Gastrocnemius medialis (tissue), 4 donors: ENCODE measurements around the gene VGLL4.

Source experiments
- POLR2A ChIP-seq, 2 donors: fragments of 450-650 bp; IDR thresholded peaks; one replicate each; pipeline ENCODE4 v1.6.1; 2017; ENCODE audit warnings: antibody characterized with exemption in 2 of 2, mild to moderate bottlenecking in 2 of 2, moderate library complexity in 2 of 2
- TF ChIP-seq, protein P1 (sequence below), 5 experiments: fragments of 450-650 bp in 3 of 5; fragments of 200-600 bp in 2 of 5; sonication (generic) in 2 of 5; IDR thresholded peaks in 4 of 5; conservative IDR thresholded peaks in 1 of 5; 1 replicate in 4 of 5; 2 replicates in 1 of 5; pipeline ENCODE4 v1.5.1; 2016 to 2019; ENCODE audit warnings: antibody characterized with exemption in 5 of 5, mild to moderate bottlenecking in 3 of 5, moderate library complexity in 3 of 5

DNA sequence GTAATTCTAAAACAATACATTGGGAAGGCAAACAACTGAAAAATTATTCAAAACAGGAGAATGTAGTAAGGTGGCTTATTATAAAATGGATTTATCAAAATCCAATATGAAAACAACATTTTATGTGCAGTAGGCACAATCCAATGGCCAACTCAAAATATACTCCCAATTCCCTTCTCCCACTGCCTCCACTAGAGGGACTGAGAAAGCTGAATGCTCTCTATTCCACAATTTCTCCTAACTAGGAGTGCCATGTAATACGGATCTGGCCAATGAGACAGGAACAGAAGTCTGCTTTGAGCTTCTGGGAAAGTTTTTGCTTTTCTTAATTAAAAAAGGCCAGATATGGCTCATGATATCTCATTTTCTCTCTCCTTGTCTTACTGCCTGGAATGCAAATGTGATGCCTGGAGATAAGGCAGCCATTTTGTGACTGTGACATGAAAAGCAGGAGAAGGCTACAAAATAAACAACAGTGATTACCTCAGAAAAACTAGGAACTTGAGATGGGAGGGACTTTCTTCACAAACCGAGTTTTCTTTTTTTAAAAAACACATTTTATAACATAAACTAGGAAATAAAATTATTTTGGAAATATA is 18.8 kb upstream of the VGLL4 start:
- TF ChIP-seq, protein P1, sequence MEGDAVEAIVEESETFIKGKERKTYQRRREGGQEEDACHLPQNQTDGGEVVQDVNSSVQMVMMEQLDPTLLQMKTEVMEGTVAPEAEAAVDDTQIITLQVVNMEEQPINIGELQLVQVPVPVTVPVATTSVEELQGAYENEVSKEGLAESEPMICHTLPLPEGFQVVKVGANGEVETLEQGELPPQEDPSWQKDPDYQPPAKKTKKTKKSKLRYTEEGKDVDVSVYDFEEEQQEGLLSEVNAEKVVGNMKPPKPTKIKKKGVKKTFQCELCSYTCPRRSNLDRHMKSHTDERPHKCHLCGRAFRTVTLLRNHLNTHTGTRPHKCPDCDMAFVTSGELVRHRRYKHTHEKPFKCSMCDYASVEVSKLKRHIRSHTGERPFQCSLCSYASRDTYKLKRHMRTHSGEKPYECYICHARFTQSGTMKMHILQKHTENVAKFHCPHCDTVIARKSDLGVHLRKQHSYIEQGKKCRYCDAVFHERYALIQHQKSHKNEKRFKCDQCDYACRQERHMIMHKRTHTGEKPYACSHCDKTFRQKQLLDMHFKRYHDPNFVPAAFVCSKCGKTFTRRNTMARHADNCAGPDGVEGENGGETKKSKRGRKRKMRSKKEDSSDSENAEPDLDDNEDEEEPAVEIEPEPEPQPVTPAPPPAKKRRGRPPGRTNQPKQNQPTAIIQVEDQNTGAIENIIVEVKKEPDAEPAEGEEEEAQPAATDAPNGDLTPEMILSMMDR (IDR thresholded peaks at IDR 0.05 in 4 of 5, conservative IDR thresholded peaks at IDR 0.05 in 1 of 5), result no peak
- TF ChIP-seq POLR2A (IDR thresholded peaks at IDR 0.05), result no peak
